GM21515 (cell line): ENCODE data around the gene TRIM66.
"Not testable (repeated sequence)": the region's sequence is repeated elsewhere in the genome, so short reads cannot be mapped to it uniquely, and the experiment has no call there.

Experiments used
- ATAC-seq: cut with Tn5 transposase; IDR thresholded peaks from one replicate; pipeline ENCODE4 v1.9.1; 2021; ENCODE audit not compliant: unreplicated experiment

TRIM66 gene

GRCh38 chr11:8691601-8692000 is 9.1 kb upstream of the TRIM66 start:
- ATAC-seq: no peak

GRCh38 chr11:8690374-8691342 is 8.2 kb upstream of the TRIM66 start:
- ATAC-seq: no peak

GRCh38 chr11:8689726-8690255 is 7.3 kb upstream of the TRIM66 start:
- ATAC-seq: no peak

GRCh38 chr11:8688414-8689362 is 6.2 kb upstream of the TRIM66 start:
- ATAC-seq: peak; percentile 95

GRCh38 chr11:8686325-8686724 is 3.9 kb upstream of the TRIM66 start:
- no peak for ATAC-seq

- no peak for ATAC-seq
Measured at GRCh38 chr11:8685820-8686219, 3.4 kb upstream of the TRIM66 start.

GRCh38 chr11:8685306-8685705 is 2.8 kb upstream of the TRIM66 start:
- no peak for ATAC-seq

- ATAC-seq: no peak
Measured at GRCh38 chr11:8684600-8685290, 2.3 kb upstream of the TRIM66 start.

GRCh38 chr11:8683115-8683807 is 796 bp upstream of the TRIM66 start:
- ATAC-seq: no peak

- ATAC-seq: no peak
Measured at GRCh38 chr11:8681837-8682302, 595 bp downstream of the TRIM66 start.

- no peak for ATAC-seq
Measured at GRCh38 chr11:8679006-8679405, 3.5 kb downstream of the TRIM66 start.

- ATAC-seq: no peak
Measured at GRCh38 chr11:8676458-8676857, 6.0 kb downstream of the TRIM66 start.

- no peak for ATAC-seq
Measured at GRCh38 chr11:8674859-8675258, 7.6 kb downstream of the TRIM66 start.

GRCh38 chr11:8672346-8672745 is 10.1 kb downstream of the TRIM66 start:
- ATAC-seq: no peak

GRCh38 chr11:8671651-8672062 is 10.8 kb downstream of the TRIM66 start:
- ATAC-seq: no peak

GRCh38 chr11:8671193-8671612 is 11.3 kb downstream of the TRIM66 start:
- ATAC-seq: no peak

- ATAC-seq: not testable (repeated sequence)
Measured at GRCh38 chr11:8670081-8670480, 12.4 kb downstream of the TRIM66 start.

GRCh38 chr11:8665222-8665621 is 17.2 kb downstream of the TRIM66 start:
- no peak for ATAC-seq

- no peak for ATAC-seq
Measured at GRCh38 chr11:8661001-8661795, 21.3 kb downstream of the TRIM66 start.
